Activated CD4-positive, alpha-beta memory T cell treated with anti-CD3 and anti-CD28 coated beads for 36 hours (primary cell): ENCODE measurements around the gene SUSD2. TPM values are rescaled to one million over a fixed set of nuclear protein-coding genes. Genes with fewer than 3 reads are reported as not detected.

Experiments
- CTCF ChIA-PET: fragments of 350-600 bp; sonication (Branson Sonifier 250); formaldehyde crosslinking; loops from one replicate; lab custom pipeline; 2021; ENCODE audit warnings: antibody characterized with exemption, inconsistent platforms; lab: Charles Lee
- POLR2A ChIA-PET: fragments of 350-600 bp; sonication (Branson Sonifier 250); formaldehyde crosslinking; loops from one replicate; lab custom pipeline; 2021; ENCODE audit warnings: antibody characterized with exemption; lab: Charles Lee
- DNase-seq: peaks from one replicate; pipeline ENCODE4 v3.0.0-alpha.2; 2020
- H3K27ac Mint-ChIP-seq: one replicate; pipeline ENCODE4 v1.8.0; 2021; ENCODE audit warnings: mixed read lengths
- H3K27me3 Mint-ChIP-seq: one replicate; pipeline ENCODE4 v1.8.0; 2021; ENCODE audit warnings: mixed read lengths
- H3K36me3 Mint-ChIP-seq: one replicate; pipeline ENCODE4 v1.8.0; 2021; ENCODE audit warnings: mixed read lengths
- H3K4me1 Mint-ChIP-seq: one replicate; pipeline ENCODE4 v1.8.0; 2021; ENCODE audit warnings: low read depth, mixed read lengths
- H3K4me3 Mint-ChIP-seq: one replicate; pipeline ENCODE4 v1.8.0; 2021; ENCODE audit warnings: mild to moderate bottlenecking, mixed read lengths
- H3K9me3 Mint-ChIP-seq: one replicate; pipeline ENCODE4 v1.8.0; 2021; ENCODE audit warnings: mixed read lengths
- intact Hi-C: fragments of 100-400 bp; cut with micrococcal nuclease; formaldehyde crosslinking; loops from one replicate; pipeline ENCODE4 v1.15.1; 2023
- total RNA-seq, 2 experiments: library from RNA; stranded (reverse); gene quantifications; one replicate each; pipeline ENCODE4 v1.2.3, GENCODE V29; 2021

Gene SUSD2
- total RNA-seq, 2 experiments from 2014 or later, result 0.19 to 0.22 TPM

- H3K27me3 Mint-ChIP-seq, result no peaks in the 10 kb centered on the region
- DNase-seq, result no peak
- no peaks in the 10 kb centered on the region for H3K9me3 Mint-ChIP-seq
- POLR2A ChIA-PET, result no interaction called here
- H3K4me1 Mint-ChIP-seq, result peaks cover 67% of the 10 kb centered on the region
- H3K36me3 Mint-ChIP-seq, result peaks cover 6% of the 10 kb centered on the region
- CTCF ChIA-PET, result interaction anchor here (1.1 to 4.4 kb wide), 2 partner anchors 11 to 31 kb away, joined by 3 to 38 read pairs; no protein-coding TSS in a partner anchor
- intact Hi-C loops, result no loop called here
- H3K27ac Mint-ChIP-seq, result peak overlapping the region; percentile 15
- H3K4me3 Mint-ChIP-seq, result no peak overlapping the region
Measured at GRCh38 chr22:24144056-24144777, 37.1 kb upstream of the SUSD2 start.

DNA sequence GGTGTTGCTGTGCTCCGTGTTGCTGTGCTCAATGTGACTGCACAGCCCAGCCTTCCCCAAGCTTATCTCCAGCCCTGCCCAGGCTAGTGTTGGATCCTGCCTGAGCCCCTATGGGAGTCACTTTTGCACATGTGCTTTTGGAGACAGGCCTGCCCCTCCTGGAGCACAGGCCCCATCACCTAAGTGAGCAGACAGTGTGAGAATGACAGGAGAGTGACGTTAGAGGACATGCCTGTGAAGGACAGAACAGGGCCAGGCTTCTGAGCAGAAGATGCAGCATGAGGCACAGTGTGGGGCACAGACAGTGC is 36.6 kb upstream of the SUSD2 start:
- intact Hi-C loops, result no loop called here
- H3K27me3 Mint-ChIP-seq, result no peaks in the 10 kb centered on the region
- H3K9me3 Mint-ChIP-seq, result no peaks in the 10 kb centered on the region
- peaks cover 65% of the 10 kb centered on the region for H3K4me1 Mint-ChIP-seq
- ChIA-PET CTCF (interaction anchor here (4.4 kb wide), 1 partner anchor 11 kb away, joined by 38 read pairs; no protein-coding TSS in a partner anchor), POLR2A (no interaction called here)
- H3K4me3 Mint-ChIP-seq, result no peak overlapping the region
- peaks cover 4% of the 10 kb centered on the region for H3K36me3 Mint-ChIP-seq
- no peak for DNase-seq
- peak overlapping the region; percentile 15 for H3K27ac Mint-ChIP-seq

GRCh38 chr22:24145446-24146193 is 35.7 kb upstream of the SUSD2 start:
- POLR2A ChIA-PET, result interaction anchor here (1.2 kb wide), 1 partner anchor 10 kb away, joined by 3 read pairs; no protein-coding TSS in a partner anchor
- Mint-ChIP-seq H3K27ac (peak overlapping the region; percentile 3), H3K4me3 (no peak overlapping the region), H3K9me3 (no peaks in the 10 kb centered on the region), H3K27me3 (no peaks in the 10 kb centered on the region), H3K36me3 (peaks cover 3% of the 10 kb centered on the region), H3K4me1 (peaks cover 56% of the 10 kb centered on the region)
- intact Hi-C loops, result no loop called here
- CTCF ChIA-PET, result interaction anchor here (0.6 to 4.4 kb wide), 3 partner anchors 10 to 1213 kb away, joined by 3 to 38 read pairs (median 3); no protein-coding TSS in a partner anchor
- DNase-seq, result no peak

DNA sequence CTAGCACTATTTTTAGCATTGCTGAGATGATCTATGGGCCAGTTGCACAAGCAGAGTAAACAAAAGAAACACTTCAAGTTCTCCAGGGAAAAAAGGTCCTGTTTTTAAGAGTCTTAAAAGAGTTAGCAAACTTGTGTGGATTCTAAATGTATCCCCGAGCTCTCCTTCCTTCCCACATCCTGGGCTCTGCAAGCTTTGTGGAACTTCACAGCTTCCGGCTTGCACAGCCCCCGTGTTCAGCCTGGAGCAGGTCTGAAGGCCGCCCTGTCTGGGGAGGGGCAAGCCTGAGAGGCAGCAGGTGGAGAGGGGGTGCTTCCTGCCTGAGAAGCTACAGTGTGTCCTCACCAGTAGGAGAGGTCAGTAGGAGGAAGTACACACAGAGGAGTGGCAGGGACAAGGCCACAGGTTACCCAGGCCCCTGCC is 35.1 kb upstream of the SUSD2 start:
- no peaks in the 10 kb centered on the region for H3K9me3 Mint-ChIP-seq
- intact Hi-C loops, result no loop called here
- H3K27me3 Mint-ChIP-seq, result no peaks in the 10 kb centered on the region
- H3K4me1 Mint-ChIP-seq, result peaks cover 50% of the 10 kb centered on the region
- peak; percentile 40 for DNase-seq
- peaks cover 3% of the 10 kb centered on the region for H3K36me3 Mint-ChIP-seq
- H3K27ac Mint-ChIP-seq, result peak overlapping the region; percentile 3
- CTCF ChIA-PET, result interaction anchor here (0.7 to 4.4 kb wide), 2 partner anchors 9 to 1213 kb away, joined by 3 to 38 read pairs; no protein-coding TSS in a partner anchor
- no peak overlapping the region for H3K4me3 Mint-ChIP-seq
- POLR2A ChIA-PET, result interaction anchor here (1.2 kb wide), 1 partner anchor 10 kb away, joined by 3 read pairs; no protein-coding TSS in a partner anchor

DNA sequence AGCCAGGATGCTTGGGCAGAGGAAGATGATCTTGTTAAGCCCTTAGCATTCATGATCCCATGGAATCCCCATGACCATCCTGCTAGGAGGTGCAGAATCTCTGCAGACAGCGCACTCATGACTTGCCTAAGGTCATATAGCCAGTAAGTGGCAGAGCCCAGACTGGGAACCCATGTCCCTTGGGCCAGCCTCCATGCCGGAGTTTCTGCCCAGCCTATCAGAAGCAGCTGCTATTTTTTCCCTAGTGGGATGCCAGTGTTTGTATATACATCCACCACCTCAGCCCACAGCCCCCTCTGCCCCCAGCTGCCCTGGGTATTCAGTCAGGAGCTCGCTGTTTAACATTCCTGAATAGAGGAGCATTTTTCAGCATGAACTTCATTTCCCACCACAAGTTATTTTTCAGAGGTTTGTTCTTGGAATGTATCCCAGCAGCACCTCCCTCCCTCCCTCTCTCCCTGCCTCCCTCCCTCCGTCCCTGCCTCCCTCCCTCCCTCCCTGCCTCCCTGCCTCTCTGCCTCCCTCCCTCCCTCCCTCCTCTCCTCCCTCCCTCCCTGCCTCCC is 34.4 kb upstream of the SUSD2 start:
- Mint-ChIP-seq H3K27me3 (no peaks in the 10 kb centered on the region), H3K36me3 (peaks cover 3% of the 10 kb centered on the region), H3K4me3 (no peak overlapping the region), H3K9me3 (no peaks in the 10 kb centered on the region), H3K4me1 (peaks cover 46% of the 10 kb centered on the region), H3K27ac (no peak overlapping the region)
- ChIA-PET POLR2A (interaction anchor here (1.2 kb wide), 1 partner anchor 11 kb away, joined by 3 read pairs; no protein-coding TSS in a partner anchor), CTCF (interaction anchor here (4.4 kb wide), 1 partner anchor 9 kb away, joined by 38 read pairs; no protein-coding TSS in a partner anchor)
- intact Hi-C loops, result no loop called here
- DNase-seq, result no peak

DNA sequence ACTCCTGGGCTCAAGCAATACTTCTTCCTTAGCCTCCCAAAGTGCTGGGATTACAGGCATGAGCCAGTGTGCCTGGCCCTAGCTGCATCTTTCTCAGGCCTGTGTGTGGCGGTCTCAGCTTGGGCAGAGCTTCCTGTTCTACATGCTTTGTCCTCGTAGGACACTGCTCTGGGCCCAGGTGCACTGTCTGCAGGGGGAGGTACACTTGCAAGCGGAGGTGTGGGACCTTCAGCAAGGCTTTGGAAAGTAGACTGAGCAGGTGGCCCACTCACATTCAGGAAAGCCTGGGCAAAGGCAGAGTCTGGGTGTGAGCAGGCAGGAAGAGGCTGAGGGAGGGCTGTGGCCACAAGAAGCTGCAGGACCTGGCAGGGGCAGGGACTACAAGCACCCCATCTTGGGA is 33.6 kb upstream of the SUSD2 start:
- H3K9me3 Mint-ChIP-seq, result no peaks in the 10 kb centered on the region
- intact Hi-C loops, result no loop called here
- CTCF ChIA-PET, result interaction anchor here (1.2 to 4.4 kb wide), 2 partner anchors 8 to 9 kb away, joined by 4 to 38 read pairs; no protein-coding TSS in a partner anchor

GRCh38 chr22:24148266-24149197 is 32.8 kb upstream of the SUSD2 start:
- CTCF ChIA-PET, result interaction anchor here (1.2 kb wide), 1 partner anchor 9 kb away, joined by 4 read pairs; no protein-coding TSS in a partner anchor
- Mint-ChIP-seq H3K9me3 (no peaks in the 10 kb centered on the region), H3K36me3 (no peaks in the 10 kb centered on the region), H3K4me1 (peaks cover 47% of the 10 kb centered on the region), H3K27me3 (no peaks in the 10 kb centered on the region), H3K4me3 (no peak overlapping the region), H3K27ac (no peak overlapping the region)
- POLR2A ChIA-PET, result no interaction called here
- intact Hi-C loops, result no loop called here
- DNase-seq, result no peak

More for the DNA sequence above, 33.6 kb upstream of the SUSD2 start:
- no peak for DNase-seq
- Mint-ChIP-seq H3K4me1 (peaks cover 43% of the 10 kb centered on the region), H3K36me3 (no peaks in the 10 kb centered on the region), H3K27me3 (no peaks in the 10 kb centered on the region), H3K4me3 (no peak overlapping the region), H3K27ac (no peak overlapping the region)
- POLR2A ChIA-PET, result no interaction called here

DNA sequence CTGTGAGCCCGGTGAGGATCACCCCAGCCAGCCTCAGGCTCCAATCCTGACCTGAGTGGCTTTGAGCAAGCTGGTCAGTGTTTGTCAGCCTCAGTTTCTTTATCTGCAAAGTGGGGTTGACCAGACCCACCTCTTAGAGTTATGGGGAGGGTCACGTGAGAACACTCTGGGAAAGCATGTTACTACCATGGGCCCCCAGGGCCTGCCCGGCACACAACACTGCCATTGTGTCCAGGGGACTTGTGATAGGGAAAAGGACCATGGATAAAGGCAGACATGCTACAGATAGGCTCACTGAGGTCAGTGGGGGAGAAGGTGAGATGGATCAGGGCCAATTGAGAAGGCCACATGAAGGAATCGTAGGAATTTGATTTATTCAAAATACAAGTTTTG is 32.1 kb upstream of the SUSD2 start:
- ChIA-PET POLR2A (no interaction called here), CTCF (no interaction called here)
- Mint-ChIP-seq H3K27me3 (no peaks in the 10 kb centered on the region), H3K4me1 (peaks cover 53% of the 10 kb centered on the region), H3K9me3 (no peaks in the 10 kb centered on the region), H3K27ac (no peak overlapping the region), H3K4me3 (no peak overlapping the region), H3K36me3 (no peaks in the 10 kb centered on the region)
- intact Hi-C loops, result no loop called here
- no peak for DNase-seq

GRCh38 chr22:24153353-24153752 is 27.9 kb upstream of the SUSD2 start:
- H3K4me3 Mint-ChIP-seq, result no peak overlapping the region
- POLR2A ChIA-PET, result no interaction called here
- DNase-seq, result peak; percentile 56
- H3K36me3 Mint-ChIP-seq, result peaks cover 2% of the 10 kb centered on the region
- H3K9me3 Mint-ChIP-seq, result no peaks in the 10 kb centered on the region
- intact Hi-C loops, result loop anchor here (10.0 kb wide), 2 partner anchors 169 to 259 kb away; partner anchors contain the start of genes GSTT2 and MIF
- H3K4me1 Mint-ChIP-seq, result peaks cover 55% of the 10 kb centered on the region
- no peaks in the 10 kb centered on the region for H3K27me3 Mint-ChIP-seq
- CTCF ChIA-PET, result interaction anchor here (1.0 to 8.0 kb wide), 5 partner anchors 8 to 89 kb away, joined by 3 to 102 read pairs (median 4); partner anchors contain the start of gene SUSD2
- H3K27ac Mint-ChIP-seq, result peak overlapping the region; percentile 81

DNA sequence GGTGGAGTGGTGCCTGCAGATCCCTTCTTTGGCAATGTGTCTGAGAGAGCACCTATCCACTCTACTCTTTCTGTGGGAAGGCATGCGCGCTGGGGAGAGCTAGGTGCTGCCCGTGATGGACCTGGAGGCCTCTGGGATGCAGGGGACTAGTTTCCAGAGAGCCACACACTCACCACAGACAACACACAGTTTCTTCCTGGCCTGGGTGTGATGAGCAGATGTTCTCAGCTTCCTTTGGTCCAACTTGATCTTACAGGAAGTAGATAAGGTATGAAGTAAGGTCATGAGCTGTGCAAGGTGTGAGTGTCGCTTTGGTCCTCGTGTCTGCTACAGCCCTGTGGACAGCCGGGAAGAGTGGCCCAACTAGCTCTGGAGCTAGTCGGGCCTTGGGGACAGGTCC is 27.3 kb upstream of the SUSD2 start:
- ChIA-PET CTCF (interaction anchor here (0.9 to 8.0 kb wide), 6 partner anchors 9 to 89 kb away, joined by 3 to 102 read pairs (median 20); partner anchors contain the start of gene SUSD2), POLR2A (no interaction called here)
- H3K4me3 Mint-ChIP-seq, result no peak overlapping the region
- DNase-seq, result peak; percentile 28
- H3K27ac Mint-ChIP-seq, result peak overlapping the region; percentile 81
- peaks cover 2% of the 10 kb centered on the region for H3K36me3 Mint-ChIP-seq
- H3K9me3 Mint-ChIP-seq, result no peaks in the 10 kb centered on the region
- intact Hi-C loops, result loop anchor here (10.0 kb wide), 2 partner anchors 169 to 259 kb away; partner anchors contain the start of genes GSTT2 and MIF
- H3K4me1 Mint-ChIP-seq, result peaks cover 59% of the 10 kb centered on the region
- no peaks in the 10 kb centered on the region for H3K27me3 Mint-ChIP-seq

GRCh38 chr22:24154826-24155225 is 26.5 kb upstream of the SUSD2 start:
- intact Hi-C loops, result loop anchor here (10.0 kb wide), 2 partner anchors 170 to 260 kb away; partner anchors contain the start of genes GSTT2 and MIF
- ChIA-PET CTCF (interaction anchor here (0.7 to 8.0 kb wide), 10 partner anchors 9 to 261 kb away, joined by 3 to 102 read pairs (median 6); partner anchors contain the start of genes MIF and SUSD2), POLR2A (no interaction called here)
- no peak for DNase-seq
- peaks cover 63% of the 10 kb centered on the region for H3K4me1 Mint-ChIP-seq
- peaks cover 2% of the 10 kb centered on the region for H3K36me3 Mint-ChIP-seq
- no peak overlapping the region for H3K27ac Mint-ChIP-seq
- H3K27me3 Mint-ChIP-seq, result no peaks in the 10 kb centered on the region
- no peaks in the 10 kb centered on the region for H3K9me3 Mint-ChIP-seq
- H3K4me3 Mint-ChIP-seq, result no peak overlapping the region
